HUES64 (cell line): Measurements from ENCODE around the gene TSGA10IP.
"Not testable (repeated sequence)": the region's sequence is repeated elsewhere in the genome, so short reads cannot be mapped to it uniquely, and the experiment has no call there.

ENCODE experiments used
- H3K27ac ChIP-seq: 2 replicates; pipeline ENCODE4 v1.7.0; 2013; ENCODE audit warnings: low read depth, low read length, inconsistent platforms
- H3K27me3 ChIP-seq: 2 replicates; pipeline ENCODE4 v1.6.1; 2013; ENCODE audit warnings: mild to moderate bottlenecking, low read length; ENCODE audit not compliant: insufficient read depth
- H3K36me3 ChIP-seq: 2 replicates; pipeline ENCODE4 v1.6.1; 2013; ENCODE audit warnings: mild to moderate bottlenecking, low read length; ENCODE audit not compliant: insufficient read depth
- H3K4me1 ChIP-seq: 2 replicates; pipeline ENCODE4 v1.6.1; 2013; ENCODE audit warnings: mild to moderate bottlenecking, low read length, moderate library complexity; ENCODE audit not compliant: insufficient read depth
- H3K4me3 ChIP-seq: 2 replicates; pipeline ENCODE4 v1.5.1; 2013; ENCODE audit warnings: mild to moderate bottlenecking, low read length, moderate library complexity
- H3K9ac ChIP-seq: 2 replicates; pipeline ENCODE4 v1.6.1; 2013; ENCODE audit warnings: mild to moderate bottlenecking, low read depth, low read length
- H3K9me3 ChIP-seq: 2 replicates; pipeline ENCODE4 v1.6.1; 2013; ENCODE audit warnings: low read depth, low read length; ENCODE audit not compliant: insufficient read depth
- WGBS: fragments of 150-250, 120-280 bp; methylation state at CpG from one replicate; pipeline ENCODE4 v1.1.7; 2013; ENCODE audit warnings: missing lambda C conversion rate; 5-methylcytosine and 5-hydroxymethylcytosine counted together

TSGA10IP gene

DNA sequence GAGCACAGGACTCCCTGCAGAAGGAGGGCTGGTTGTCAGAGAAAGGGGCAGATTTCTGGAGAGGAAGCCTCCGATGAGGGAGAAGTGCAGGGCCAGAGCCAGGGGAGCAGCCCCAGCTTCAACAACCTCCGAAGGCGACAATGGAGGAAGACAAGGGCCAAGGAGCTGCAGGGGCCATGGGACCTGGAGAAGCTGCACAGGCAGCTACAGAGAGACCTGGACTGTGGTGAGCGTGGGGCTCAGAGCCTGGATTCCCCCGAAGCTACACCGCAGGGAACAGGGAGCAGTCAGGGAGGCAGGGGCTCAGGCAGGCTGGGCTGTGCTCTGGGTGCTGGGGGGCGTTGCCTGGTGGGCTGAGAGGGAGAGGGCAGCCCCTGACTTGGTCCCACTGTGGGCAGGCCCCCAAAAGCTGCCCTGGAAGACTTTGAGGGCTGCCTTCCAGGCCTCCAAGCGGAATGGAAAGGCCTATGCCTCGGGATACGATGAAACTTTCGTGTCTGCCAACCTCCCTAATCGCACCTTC lies 2.4 kb downstream of the TSGA10IP start:
- WGBS: 93% methylated on average over 12 of the region's 12 CpGs
- H3K4me3 ChIP-seq: no peak overlapping the region
- H3K4me1 ChIP-seq: peaks cover 9% of the 10 kb centered on the region
- no peaks in the 10 kb centered on the region for H3K36me3 ChIP-seq
- H3K9ac ChIP-seq: no peak overlapping the region
- no peaks in the 10 kb centered on the region for H3K9me3 ChIP-seq
- H3K27me3 ChIP-seq: no peaks in the 10 kb centered on the region
- H3K27ac ChIP-seq: no peak overlapping the region

DNA sequence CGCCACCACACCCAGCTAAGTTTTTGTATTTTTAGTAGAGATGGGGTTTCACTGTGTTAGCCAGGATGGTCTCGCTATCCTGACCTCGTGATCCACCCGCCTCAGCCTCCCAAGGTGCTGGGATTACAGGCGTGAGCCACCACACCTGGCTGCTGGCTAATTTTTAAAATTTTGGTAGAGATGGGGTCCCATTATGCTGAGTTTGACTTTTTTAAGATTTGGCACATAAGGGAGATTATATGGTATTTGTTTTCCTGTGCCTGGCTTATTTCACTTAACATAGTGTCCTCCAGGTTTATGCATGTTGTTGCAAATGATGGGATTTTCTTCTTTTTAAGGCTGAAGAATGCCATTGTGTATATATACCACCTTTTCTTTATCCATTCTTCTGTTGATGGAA lies 5.4 kb downstream of the TSGA10IP start:
- H3K4me3 ChIP-seq, H3K4me1 ChIP-seq, H3K27ac ChIP-seq, H3K9me3 ChIP-seq, H3K9ac ChIP-seq, H3K27me3 ChIP-seq, H3K36me3 ChIP-seq: not testable (repeated sequence)
- 96% methylated on average over 4 of the region's 5 CpGs for WGBS

DNA sequence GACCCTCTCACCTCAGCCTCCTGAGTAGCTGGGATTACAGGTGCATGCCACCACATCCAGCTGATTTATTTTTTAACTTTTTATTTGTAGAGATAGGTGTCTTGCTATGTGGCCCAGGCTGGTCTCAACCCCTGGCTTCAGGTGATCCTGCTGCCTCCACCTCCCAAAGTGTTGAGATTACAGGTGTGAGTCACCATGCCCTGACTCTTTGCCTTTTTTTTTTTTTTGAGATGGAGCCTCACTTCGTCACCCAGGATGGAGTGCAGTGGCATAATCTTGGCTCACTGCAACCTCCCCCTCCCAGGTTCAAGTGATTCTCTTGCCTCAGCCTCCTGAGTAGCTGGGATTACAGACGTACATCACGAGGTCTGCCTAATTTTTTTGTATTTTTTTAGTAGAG lies 6.4 kb downstream of the TSGA10IP start:
- H3K27ac ChIP-seq, H3K4me1 ChIP-seq, H3K36me3 ChIP-seq, H3K9ac ChIP-seq, H3K4me3 ChIP-seq, H3K9me3 ChIP-seq, H3K27me3 ChIP-seq: not testable (repeated sequence)
- WGBS: 88% methylated on average over 3 of the region's 3 CpGs

DNA sequence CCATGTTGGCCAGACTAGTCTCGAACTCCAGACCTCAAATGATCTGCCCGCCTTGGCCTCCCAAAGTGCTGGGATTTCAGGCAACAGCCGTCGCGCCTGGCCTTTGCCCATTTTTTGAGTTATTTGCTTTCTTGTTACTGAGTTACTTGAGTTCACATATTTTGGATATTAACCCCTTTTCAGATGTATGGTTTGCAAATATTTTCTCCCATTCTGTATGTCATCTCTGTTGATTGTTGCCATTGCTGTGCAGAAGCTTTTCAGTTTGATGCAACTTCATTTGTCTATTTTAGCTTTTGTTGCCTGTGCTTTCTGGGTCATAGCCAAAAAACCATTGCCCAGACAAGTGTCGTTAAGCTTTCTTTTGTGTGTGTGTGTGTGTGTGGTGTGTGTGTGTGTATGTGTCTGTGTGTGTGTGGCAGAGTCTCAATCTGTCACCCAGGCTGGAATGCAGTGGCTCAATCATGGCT lies 6.8 kb downstream of the TSGA10IP start:
- Histone ChIP-seq H3K27me3 (no peaks in the 10 kb centered on the region), H3K4me1 (0 out of 2 replicates have a peak, but pooled peaks cover 2% of the 10 kb centered on the region), H3K4me3 (no peak overlapping the region), H3K9me3 (no peaks in the 10 kb centered on the region), H3K27ac (no peak overlapping the region), H3K36me3 (no peaks in the 10 kb centered on the region), H3K9ac (no peak overlapping the region)
- 90% methylated on average over 6 of the region's 6 CpGs for WGBS

DNA sequence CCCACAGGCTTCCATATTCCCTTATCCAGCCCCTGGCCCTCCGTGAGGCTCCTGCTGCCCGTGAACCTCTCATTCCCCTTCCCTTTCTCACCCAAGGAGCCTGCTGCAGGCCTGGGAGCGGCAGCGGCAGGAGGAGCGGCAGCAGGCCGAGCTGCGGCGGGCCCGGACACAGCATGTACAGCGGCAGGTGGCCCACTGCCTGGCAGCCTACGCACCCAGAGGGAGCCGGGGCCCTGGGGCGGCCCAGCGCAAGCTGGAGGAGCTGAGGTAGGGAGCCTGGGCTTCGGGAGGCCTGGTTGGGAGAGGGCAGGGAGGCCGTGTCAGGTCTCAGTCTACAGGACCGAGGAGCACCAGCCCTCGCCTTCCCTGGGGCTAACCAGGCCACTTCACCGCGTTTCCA lies 8.2 kb downstream of the TSGA10IP start:
- Histone ChIP-seq H3K36me3 (no peaks in the 10 kb centered on the region), H3K4me1 (no peaks in the 10 kb centered on the region), H3K9me3 (no peaks in the 10 kb centered on the region), H3K27me3 (no peaks in the 10 kb centered on the region), H3K27ac (no peak overlapping the region), H3K4me3 (no peak overlapping the region), H3K9ac (no peak overlapping the region)
- WGBS: 91% methylated on average over 20 of the region's 20 CpGs

DNA sequence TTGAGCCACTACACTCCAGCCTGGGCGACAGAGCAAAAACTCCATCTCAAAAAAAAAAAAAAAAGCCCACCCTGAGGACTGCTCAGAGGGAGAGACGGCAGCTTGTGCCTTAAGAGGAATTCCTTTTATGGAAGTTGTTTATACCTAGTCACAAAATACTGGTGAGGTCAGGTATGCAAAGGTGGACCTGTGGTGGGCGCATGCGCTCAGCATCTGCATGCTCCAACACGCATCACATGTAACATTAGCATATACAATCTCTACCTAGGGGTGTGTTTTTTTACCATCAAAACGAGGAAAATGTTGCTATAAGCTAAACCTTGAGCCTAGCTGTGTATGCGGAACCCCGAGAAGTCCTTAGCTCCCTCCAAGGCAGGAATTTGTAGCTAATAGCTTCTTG lies 9.5 kb downstream of the TSGA10IP start:
- H3K36me3 ChIP-seq: 0 out of 2 replicates have a peak, but pooled peaks cover 3% of the 10 kb centered on the region

DNA sequence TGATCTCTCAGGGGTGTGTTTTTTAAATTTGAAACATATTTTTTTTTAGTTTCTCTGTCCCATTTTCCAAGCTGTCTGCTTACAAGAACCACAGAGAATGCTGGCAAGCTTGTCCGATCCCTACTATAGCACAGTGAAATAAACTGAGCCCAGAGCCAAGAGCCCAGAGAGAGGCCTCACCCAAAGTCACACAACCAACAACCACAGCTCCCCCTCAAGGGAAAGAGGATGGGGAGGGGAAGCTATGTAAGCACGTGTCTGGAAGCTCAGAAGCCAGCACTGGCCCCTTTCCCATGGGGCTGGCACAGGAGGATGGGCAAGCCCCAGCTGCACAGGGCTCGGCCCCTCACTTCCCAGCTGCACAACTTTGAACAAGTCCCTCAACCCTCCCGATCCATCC lies 13.0 kb downstream of the TSGA10IP start:
- 84% methylated on average over 4 of the region's 4 CpGs for WGBS
- Histone ChIP-seq H3K27me3 (no peaks in the 10 kb centered on the region), H3K36me3 (0 out of 2 replicates have a peak, but pooled peaks cover 3% of the 10 kb centered on the region), H3K27ac (no peak overlapping the region), H3K4me1 (peaks cover 9% of the 10 kb centered on the region), H3K9ac (no peak overlapping the region), H3K9me3 (no peaks in the 10 kb centered on the region), H3K4me3 (no peak overlapping the region)

More for the DNA sequence above, 9.5 kb downstream of the TSGA10IP start:
- 97% methylated on average over 7 of the region's 8 CpGs for WGBS
- H3K27me3 ChIP-seq: no peaks in the 10 kb centered on the region
- no peak overlapping the region for H3K4me3 ChIP-seq
- no peaks in the 10 kb centered on the region for H3K4me1 ChIP-seq
- no peaks in the 10 kb centered on the region for H3K9me3 ChIP-seq
- H3K27ac ChIP-seq: no peak overlapping the region; the same call in 1 of the 2 replicates
- no peak overlapping the region for H3K9ac ChIP-seq

DNA sequence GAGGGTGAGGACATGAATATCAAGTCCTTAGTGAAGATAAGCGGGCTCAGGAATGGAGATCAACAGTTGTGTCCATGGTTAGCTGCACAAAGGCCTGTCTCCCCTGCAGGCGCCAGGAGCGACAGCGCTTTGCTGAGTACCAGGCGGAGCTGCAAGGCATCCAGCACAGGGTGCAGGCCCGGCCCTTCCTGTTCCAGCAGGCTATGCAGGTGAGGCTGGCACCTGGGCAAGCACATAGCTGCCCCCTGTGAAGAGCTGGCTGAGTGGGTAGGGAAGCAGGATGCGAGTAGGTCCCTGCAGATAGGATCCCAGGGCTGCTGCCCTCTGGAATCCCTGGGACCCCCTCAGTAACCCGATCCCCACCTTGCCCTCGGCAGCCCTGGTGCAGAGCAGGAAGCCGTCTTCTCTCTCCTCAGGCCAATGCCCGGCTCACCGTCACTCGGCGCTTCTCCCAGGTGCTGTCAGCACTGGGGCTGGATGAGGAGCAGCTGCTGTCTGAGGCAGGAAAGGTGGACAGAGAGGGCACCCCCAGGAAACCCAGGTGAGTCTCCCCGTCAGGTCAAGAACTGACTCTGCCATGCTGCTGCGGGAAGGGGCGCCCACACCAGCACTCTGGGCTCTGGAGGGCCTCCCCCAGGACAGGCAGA lies 13.6 kb downstream of the TSGA10IP start:
- H3K4me1 ChIP-seq: peaks cover 9% of the 10 kb centered on the region
- H3K27ac ChIP-seq: no peak overlapping the region
- no peak overlapping the region for H3K4me3 ChIP-seq
- H3K9me3 ChIP-seq: no peaks in the 10 kb centered on the region
- H3K9ac ChIP-seq: no peak overlapping the region
- WGBS: 89% methylated on average over 17 of the region's 17 CpGs
- no peaks in the 10 kb centered on the region for H3K27me3 ChIP-seq
- H3K36me3 ChIP-seq: peaks cover 5% of the 10 kb centered on the region; the same call in 1 of the 2 replicates

DNA sequence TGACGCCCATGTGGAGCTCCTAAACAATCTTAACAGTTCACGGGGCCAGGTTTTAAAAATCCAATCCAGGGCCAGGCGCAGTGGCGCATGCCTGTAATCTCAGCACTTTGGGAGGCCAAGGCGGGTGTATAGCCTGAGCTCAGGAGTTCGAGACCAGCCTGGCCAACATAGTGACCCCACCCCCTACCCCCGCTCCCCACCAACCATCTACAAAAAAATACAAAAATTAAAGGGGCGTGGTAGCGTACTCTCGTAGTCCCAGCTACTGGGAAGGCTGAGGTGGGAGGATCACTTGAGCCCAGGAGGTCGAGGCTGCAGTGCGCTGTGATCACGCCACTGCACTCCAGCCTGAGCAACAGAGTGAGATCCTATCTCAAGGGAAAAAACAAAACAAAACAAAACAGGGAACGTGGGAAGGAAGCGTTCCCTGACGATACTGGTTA lies 15.6 kb downstream of the TSGA10IP start:
- Histone ChIP-seq H3K9me3 (no peaks in the 10 kb centered on the region), H3K9ac (peak overlapping the region; percentile 81), H3K36me3 (peaks cover 24% of the 10 kb centered on the region), H3K27ac (peak overlapping the region; percentile 74), H3K27me3 (no peaks in the 10 kb centered on the region), H3K4me3 (peak overlapping the region; percentile 74), H3K4me1 (peaks cover 9% of the 10 kb centered on the region)
- 62% methylated on average over 16 of the region's 16 CpGs for WGBS

DNA sequence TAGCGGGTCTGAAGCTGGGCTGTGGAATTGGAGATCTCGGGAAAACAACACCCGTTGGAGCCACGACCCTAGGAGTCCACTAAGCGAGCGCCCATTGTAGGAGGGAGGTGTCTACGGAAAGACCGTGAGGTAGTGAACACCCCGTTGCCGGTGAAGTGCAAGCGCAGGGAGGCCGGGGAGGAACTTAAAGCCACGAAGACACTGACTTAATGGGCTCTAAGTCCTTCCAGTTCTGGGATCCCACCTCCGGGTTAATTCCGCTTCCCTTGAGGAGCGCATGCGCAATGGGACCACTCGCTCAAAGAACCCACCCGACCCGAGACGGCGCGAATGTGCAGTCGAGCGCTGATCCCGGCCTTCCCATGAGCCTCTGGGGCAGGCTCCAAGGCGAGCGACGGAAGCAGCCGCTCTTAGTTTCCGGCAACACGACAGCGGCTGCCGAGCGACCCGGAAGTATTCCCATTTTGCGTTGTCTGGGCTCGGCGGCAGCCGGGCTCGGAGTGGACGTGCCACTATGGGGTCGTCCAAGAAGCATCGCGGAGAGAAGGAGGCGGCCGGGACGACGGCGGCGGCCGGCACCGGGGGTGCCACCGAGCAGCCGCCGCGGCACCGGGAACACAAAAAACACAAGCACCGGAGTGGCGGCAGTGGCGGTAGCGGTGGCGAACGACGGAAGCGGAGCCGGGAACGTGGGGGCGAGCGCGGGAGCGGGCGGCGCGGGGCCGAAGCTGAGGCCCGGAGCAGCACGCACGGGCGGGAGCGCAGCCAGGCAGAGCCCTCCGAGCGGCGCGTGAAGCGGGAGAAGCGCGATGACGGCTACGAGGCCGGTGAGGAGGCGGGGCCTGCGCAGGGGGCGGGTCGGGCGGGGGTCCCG lies 16.2 kb downstream of the TSGA10IP start, which contains the start of gene SART1:
TSS of gene SART1 (plus strand) at position 468 of the 874 bp plus-strand sequence. CDS start at position 515, 47 bp downstream.
- Histone ChIP-seq H3K36me3 (peaks cover 30% of the 10 kb centered on the region), H3K27ac (peak within 1 kb of the TSS; percentile 89), H3K9ac (peak within 1 kb of the TSS; percentile 94), H3K4me1 (peaks cover 9% of the 10 kb centered on the region), H3K27me3 (no peaks in the 10 kb centered on the region), H3K9me3 (no peaks in the 10 kb centered on the region), H3K4me3 (peak within 1 kb of the TSS; percentile 74)
- WGBS: 1% methylated on average over 97 of the region's 97 CpGs

DNA sequence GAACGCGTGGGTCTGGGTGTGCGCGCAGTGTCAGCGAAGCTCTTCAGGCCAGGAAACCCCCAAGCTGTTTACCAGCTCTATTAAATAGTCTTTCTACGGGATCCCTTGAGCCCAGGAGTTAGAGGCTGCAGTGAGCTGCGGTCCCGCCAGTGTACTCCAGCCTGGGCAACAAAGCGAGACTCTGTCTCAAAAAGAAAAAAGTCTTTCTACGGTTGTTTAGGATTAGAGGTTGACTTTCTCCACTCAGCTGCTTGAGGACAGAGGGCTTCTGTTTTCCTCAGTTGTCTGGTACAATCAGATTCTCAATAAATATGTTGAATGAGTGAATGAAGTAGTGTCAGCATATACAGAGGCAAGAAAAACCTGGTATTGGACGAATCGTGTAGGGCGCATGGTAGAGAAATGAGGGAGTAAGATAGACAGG lies 16.9 kb downstream of the TSGA10IP start:
- H3K27me3 ChIP-seq: no peaks in the 10 kb centered on the region
- no peak overlapping the region for H3K27ac ChIP-seq
- H3K9me3 ChIP-seq: no peaks in the 10 kb centered on the region
- peaks cover 37% of the 10 kb centered on the region for H3K36me3 ChIP-seq
- H3K9ac ChIP-seq: peak overlapping the region; percentile 94
- WGBS: 10% methylated on average over 13 of the region's 13 CpGs
- H3K4me3 ChIP-seq: peak overlapping the region; percentile 74
- H3K4me1 ChIP-seq: peaks cover 9% of the 10 kb centered on the region
